ENCODE measurements around the gene FAM177A1. TPM values are rescaled to one million over a fixed set of nuclear protein-coding genes. Genes with fewer than 3 reads are reported as not detected.
"Not testable (repeated sequence)": the region's sequence is repeated elsewhere in the genome, so short reads cannot be mapped to it uniquely, and the experiment has no call there.

FAM177A1 gene
- total RNA-seq, 4 donors from 2014 or later, result 42.4 to 70.0 (median 60.1) TPM

DNA sequence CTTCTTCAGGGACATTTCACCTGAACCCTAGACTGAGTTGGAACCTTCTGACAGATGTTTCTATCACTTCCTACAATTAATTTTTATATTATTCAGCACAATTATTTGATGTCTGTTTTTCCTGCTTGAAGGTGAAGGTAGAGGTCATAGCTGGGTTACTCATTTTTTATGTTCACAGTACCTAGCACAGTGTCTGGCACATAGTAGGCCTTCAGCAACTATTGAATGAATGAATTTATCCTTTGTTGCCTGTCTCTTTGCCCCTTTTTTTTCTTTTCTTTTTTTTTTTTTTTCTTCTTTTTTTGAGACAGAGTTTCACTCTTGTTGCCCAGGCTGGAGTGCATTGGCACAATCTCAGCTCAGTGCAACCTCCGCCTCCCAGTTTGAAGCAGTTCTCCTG, 29.5 kb upstream of the FAM177A1 start:
- Histone ChIP-seq H3K9me3 (no peaks in the 10 kb centered on the region), H3K27me3 (no peaks in the 10 kb centered on the region), H3K27ac (no peak overlapping the region), H3K4me1 (no peaks in the 10 kb centered on the region), H3K4me3 (no peak overlapping the region), H3K36me3 (peaks cover 7 to 100% of the 10 kb centered on the region in 2 donors)
- no peak for ATAC-seq
- TF ChIP-seq, protein P1, sequence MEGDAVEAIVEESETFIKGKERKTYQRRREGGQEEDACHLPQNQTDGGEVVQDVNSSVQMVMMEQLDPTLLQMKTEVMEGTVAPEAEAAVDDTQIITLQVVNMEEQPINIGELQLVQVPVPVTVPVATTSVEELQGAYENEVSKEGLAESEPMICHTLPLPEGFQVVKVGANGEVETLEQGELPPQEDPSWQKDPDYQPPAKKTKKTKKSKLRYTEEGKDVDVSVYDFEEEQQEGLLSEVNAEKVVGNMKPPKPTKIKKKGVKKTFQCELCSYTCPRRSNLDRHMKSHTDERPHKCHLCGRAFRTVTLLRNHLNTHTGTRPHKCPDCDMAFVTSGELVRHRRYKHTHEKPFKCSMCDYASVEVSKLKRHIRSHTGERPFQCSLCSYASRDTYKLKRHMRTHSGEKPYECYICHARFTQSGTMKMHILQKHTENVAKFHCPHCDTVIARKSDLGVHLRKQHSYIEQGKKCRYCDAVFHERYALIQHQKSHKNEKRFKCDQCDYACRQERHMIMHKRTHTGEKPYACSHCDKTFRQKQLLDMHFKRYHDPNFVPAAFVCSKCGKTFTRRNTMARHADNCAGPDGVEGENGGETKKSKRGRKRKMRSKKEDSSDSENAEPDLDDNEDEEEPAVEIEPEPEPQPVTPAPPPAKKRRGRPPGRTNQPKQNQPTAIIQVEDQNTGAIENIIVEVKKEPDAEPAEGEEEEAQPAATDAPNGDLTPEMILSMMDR (IDR thresholded peaks at IDR 0.05), result no peak
- TF ChIP-seq POLR2A (IDR thresholded peaks at IDR 0.05) (no peak), POLR2AphosphoS5 (IDR thresholded peaks at IDR 0.05) (no peak), EP300 (IDR thresholded peaks at IDR 0.05) (no peak)
- 100% methylated on average over 1 of the region's 1 CpG; no CpG with 5 or more reads in 1 of the 2 donors for WGBS, 2 donors (ENCODE audit: low coverage in 1 of 2)

DNA sequence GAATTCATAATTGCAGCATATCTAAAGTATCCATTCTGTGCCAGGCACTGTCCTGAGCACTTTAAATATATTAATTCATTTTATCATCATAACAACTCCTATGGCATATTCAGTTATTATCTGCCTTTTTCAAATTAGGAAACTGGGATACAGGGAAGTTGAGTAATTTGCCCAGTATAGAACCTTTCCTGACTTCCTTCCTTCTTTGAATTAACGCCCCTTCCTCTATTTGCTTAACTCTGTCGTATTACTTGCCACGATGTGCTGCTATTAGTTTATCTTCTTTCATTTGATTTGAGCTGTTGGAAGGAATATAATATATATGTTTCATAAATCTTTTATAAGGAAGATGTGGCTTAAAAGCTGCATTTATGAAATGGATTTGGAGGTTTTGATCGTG, 25.4 kb upstream of the FAM177A1 start:
- no peak for ATAC-seq
- H3K4me1 ChIP-seq, result no peaks in the 10 kb centered on the region
- no peaks in the 10 kb centered on the region for H3K9me3 ChIP-seq
- no peak for TF ChIP-seq EP300 (IDR thresholded peaks at IDR 0.05)
- TF ChIP-seq, protein P1 (IDR thresholded peaks at IDR 0.05), result no peak
- TF ChIP-seq POLR2AphosphoS5 (IDR thresholded peaks at IDR 0.05), result no peak
- TF ChIP-seq POLR2A (IDR thresholded peaks at IDR 0.05), result no peak
- WGBS, 2 donors (ENCODE audit: low coverage in 1 of 2), result 68 to 86% methylated on average over 4 of the region's 4 CpGs
- no peak overlapping the region for H3K27ac ChIP-seq
- H3K27me3 ChIP-seq, result no peaks in the 10 kb centered on the region
- H3K4me3 ChIP-seq, result no peak overlapping the region
- H3K36me3 ChIP-seq, result peaks cover 0 to 100% of the 10 kb centered on the region in 2 donors

DNA sequence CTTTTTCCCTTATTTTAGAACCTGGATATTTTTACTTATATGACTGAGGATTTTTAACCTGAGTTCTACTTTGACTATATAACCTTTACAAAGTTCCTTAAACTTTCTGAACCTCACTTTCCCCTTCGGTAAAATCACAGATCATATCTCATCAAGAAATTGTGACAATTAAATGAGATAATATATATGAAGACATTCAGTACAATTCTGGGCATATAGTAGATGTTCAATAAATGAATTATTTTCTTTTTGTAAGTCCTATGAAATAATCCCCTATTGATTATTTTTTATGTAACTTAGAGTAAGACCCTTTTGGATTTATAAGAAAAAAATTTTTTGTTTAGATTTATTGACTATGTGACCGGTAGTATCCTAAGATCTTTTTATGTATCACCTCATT, 17.6 kb upstream of the FAM177A1 start:
- H3K27ac ChIP-seq, result no peak overlapping the region
- TF ChIP-seq, protein P1 (IDR thresholded peaks at IDR 0.05), result no peak
- TF ChIP-seq EP300 (IDR thresholded peaks at IDR 0.05) (no peak), POLR2AphosphoS5 (IDR thresholded peaks at IDR 0.05) (no peak), POLR2A (IDR thresholded peaks at IDR 0.05) (no peak)
- no peaks in the 10 kb centered on the region for H3K27me3 ChIP-seq
- H3K4me1 ChIP-seq, result no peaks in the 10 kb centered on the region
- WGBS, 2 donors (ENCODE audit: low coverage in 1 of 2), result 87 to 88% methylated on average over 2 of the region's 2 CpGs
- no peaks in the 10 kb centered on the region for H3K9me3 ChIP-seq
- H3K36me3 ChIP-seq, result peaks cover 0 to 98% of the 10 kb centered on the region in 2 donors
- no peak overlapping the region for H3K4me3 ChIP-seq
- ATAC-seq, result no peak

DNA sequence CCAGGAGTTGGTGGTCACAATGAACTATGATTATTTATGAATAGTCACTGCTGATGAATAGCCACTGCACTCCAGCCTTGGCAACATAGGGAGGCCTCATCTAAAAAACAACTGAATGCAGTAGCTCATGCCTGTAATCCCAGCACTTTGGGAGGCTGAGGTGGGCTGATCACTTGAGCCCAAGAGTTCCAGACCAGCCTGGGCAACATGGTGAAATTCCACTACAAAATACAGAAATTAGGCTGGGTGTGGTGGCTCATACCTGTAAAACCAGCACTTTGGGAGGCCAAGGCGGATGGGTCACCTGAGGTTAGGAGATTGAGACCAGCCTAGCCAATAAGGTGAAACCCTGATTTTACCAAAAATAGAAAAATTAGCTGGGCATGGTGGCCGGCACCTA, 13.5 kb upstream of the FAM177A1 start:
- peaks cover 0 to 69% of the 10 kb centered on the region in 2 donors for H3K36me3 ChIP-seq
- H3K4me1 ChIP-seq, result no peaks in the 10 kb centered on the region
- no peak for TF ChIP-seq EP300 (IDR thresholded peaks at IDR 0.05)
- TF ChIP-seq POLR2AphosphoS5 (IDR thresholded peaks at IDR 0.05), result no peak
- TF ChIP-seq POLR2A (IDR thresholded peaks at IDR 0.05), result no peak
- TF ChIP-seq, protein P1 (IDR thresholded peaks at IDR 0.05), result no peak
- no peak for ATAC-seq
- H3K27me3 ChIP-seq, result no peaks in the 10 kb centered on the region
- no peak overlapping the region for H3K27ac ChIP-seq
- H3K9me3 ChIP-seq, result peaks cover 0 to 13% (median 0%) of the 10 kb centered on the region in 3 donors
- WGBS, 2 donors (ENCODE audit: low coverage in 1 of 2), result 95 to 100% methylated on average over 1 to 2 of the region's 2 CpGs
- no peak overlapping the region for H3K4me3 ChIP-seq

DNA sequence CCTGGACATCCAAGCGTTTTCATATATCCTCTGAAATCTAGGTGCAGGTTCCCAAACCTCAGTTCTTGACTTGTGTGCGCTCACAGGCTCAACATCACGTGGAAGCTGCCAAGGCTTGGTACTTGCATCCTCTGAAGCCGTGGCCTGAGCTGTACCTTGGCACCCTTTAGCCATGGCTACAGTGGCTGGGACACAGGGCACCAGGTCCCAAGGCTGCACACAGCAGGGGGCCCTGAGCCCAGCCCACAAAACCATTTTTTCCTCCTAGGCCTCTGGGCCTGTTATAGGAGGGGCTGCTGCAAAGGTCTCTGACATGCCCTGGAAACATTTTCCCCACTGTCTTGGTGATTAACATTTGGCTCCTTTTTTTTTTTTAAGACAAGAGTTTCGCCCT, 11.6 kb upstream of the FAM177A1 start:
- peaks cover 0 to 50% of the 10 kb centered on the region in 2 donors for H3K36me3 ChIP-seq
- no peak overlapping the region for H3K27ac ChIP-seq
- H3K4me1 ChIP-seq, result no peaks in the 10 kb centered on the region
- H3K4me3 ChIP-seq, result no peak overlapping the region
- no peak for ATAC-seq
- no peaks in the 10 kb centered on the region for H3K27me3 ChIP-seq
- peaks cover 0 to 13% (median 0%) of the 10 kb centered on the region in 3 donors for H3K9me3 ChIP-seq
- TF ChIP-seq POLR2AphosphoS5 (IDR thresholded peaks at IDR 0.05) (no peak), POLR2A (IDR thresholded peaks at IDR 0.05) (no peak), EP300 (IDR thresholded peaks at IDR 0.05) (no peak)
- TF ChIP-seq, protein P1 (IDR thresholded peaks at IDR 0.05), result no peak
- 40% methylated on average over 1 of the region's 5 CpGs; no CpG with 5 or more reads in 1 of the 2 donors for WGBS, 2 donors (ENCODE audit: low coverage in 1 of 2)

DNA sequence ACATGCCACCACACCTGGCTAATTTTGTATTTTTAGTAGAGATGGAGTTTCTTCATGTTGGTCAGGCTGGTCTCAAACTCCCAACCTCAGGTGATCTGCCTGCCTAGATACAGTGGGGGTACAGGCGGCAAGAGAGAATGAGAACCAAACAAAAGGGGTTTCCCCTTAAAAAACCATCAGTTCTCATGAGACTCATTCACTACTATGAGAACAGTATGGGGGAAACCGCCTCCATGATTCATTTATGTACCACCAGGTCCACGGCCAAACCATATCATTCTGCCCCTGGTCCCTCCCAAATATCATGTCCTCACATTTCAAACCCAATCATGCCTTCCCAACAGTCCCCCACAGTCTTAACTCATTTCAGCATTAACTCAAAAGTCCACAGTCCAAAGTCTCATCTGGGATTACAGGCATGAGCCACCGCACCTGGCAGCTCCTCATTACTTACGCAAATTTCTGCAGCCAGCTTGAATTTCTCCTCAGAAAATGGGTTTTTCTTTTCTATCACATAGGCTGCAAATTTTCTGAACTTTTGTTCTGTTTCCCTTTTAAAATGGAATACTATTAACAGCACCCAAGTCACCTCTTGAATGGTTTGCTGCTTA, 11.0 kb upstream of the FAM177A1 start:
- 97 to 100% methylated on average over 3 to 4 of the region's 5 CpGs for WGBS, 2 donors (ENCODE audit: low coverage in 1 of 2)
- ATAC-seq, H3K27me3 ChIP-seq, H3K4me3 ChIP-seq, H3K4me1 ChIP-seq, H3K27ac ChIP-seq: not testable (repeated sequence)
- Histone ChIP-seq H3K36me3 (peaks cover 0 to 44% of the 10 kb centered on the region in 2 donors), H3K9me3 (peaks cover 0 to 13% (median 0%) of the 10 kb centered on the region in 3 donors)

DNA sequence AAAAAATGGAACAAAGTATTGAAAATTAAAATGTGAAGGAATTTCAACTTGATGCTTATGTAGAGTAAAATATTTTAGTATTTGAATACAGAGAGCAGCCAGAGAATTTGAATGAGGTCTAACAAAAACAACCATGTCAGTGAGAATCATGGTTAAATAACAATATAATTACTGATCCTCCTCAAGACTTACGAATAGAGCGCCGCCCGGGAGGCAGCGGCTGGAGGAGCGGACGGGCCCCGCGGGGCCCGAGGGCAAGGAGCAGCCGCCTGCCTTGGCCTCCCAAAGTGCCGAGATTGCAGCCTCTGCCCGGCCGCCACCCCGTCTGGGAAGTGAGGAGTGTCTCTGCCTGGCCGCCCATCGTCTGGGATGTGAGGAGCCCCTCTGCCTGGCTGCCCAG, 7.8 kb upstream of the FAM177A1 start:
- not testable (repeated sequence) for H3K4me3 ChIP-seq, H3K27ac ChIP-seq, H3K27me3 ChIP-seq, H3K4me1 ChIP-seq, ATAC-seq
- H3K9me3 ChIP-seq, result peaks cover 0 to 13% (median 0%) of the 10 kb centered on the region in 3 donors
- peaks cover 0 to 12% of the 10 kb centered on the region in 2 donors for H3K36me3 ChIP-seq
- WGBS, 2 donors (ENCODE audit: low coverage in 1 of 2), result 90% methylated on average over 10 of the region's 17 CpGs; no CpG with 5 or more reads in 1 of the 2 donors
